Heart right ventricle (tissue), 16 donors: Measurements from ENCODE around the gene TMIGD3. TPM values are rescaled to one million over a fixed set of nuclear protein-coding genes. Genes with fewer than 3 reads are reported as not detected.
"Not testable (repeated sequence)": the region's sequence is repeated elsewhere in the genome, so short reads cannot be mapped to it uniquely, and the experiment has no call there.

Experiments
- ATAC-seq, 8 donors: fragments of 200-7000 bp; cut with Tn5 transposase; one replicate each; pipeline ENCODE4 v1.9.1; 2020; ENCODE audit warnings: mild to moderate bottlenecking in 8 of 8, moderate library complexity in 8 of 8, moderate number of reproducible peaks in 1 of 8
- DNase-seq, 2 donors: peaks; one replicate each; pipeline ENCODE4 v3.0.0-alpha.2; 2020
- H3K27ac ChIP-seq, 10 donors: fragments of 200-600 bp; sonication (generic) in 2 of 10; one replicate each; pipeline versions ENCODE4 v1.5.0 to v1.8.0; 2020 to 2022; ENCODE audit warnings: mild to moderate bottlenecking in 3 of 10
- H3K27me3 ChIP-seq, 7 donors: fragments of 200-600 bp; one replicate each; pipeline ENCODE4 v1.8.0; 2021 to 2022; ENCODE audit warnings: mild to moderate bottlenecking in 2 of 7
- H3K36me3 ChIP-seq, 9 donors: fragments of 200-600 bp; sonication (generic) in 1 of 9; one replicate each; pipeline versions ENCODE4 v1.5.0 to v1.8.0; 2020 to 2022; ENCODE audit warnings: mild to moderate bottlenecking in 2 of 9
- H3K4me1 ChIP-seq, 9 donors: fragments of 200-600 bp; sonication (generic) in 1 of 9; one replicate each; pipeline versions ENCODE4 v1.5.0 to v1.8.0; 2020 to 2022; ENCODE audit warnings: mild to moderate bottlenecking in 4 of 9
- H3K4me3 ChIP-seq, 10 donors: fragments of 200-600 bp; sonication (generic) in 2 of 10; one replicate each; pipeline versions ENCODE4 v1.5.0 to v1.8.0; 2020 to 2022; ENCODE audit warnings: mild to moderate bottlenecking in 7 of 10, moderate library complexity in 2 of 10
- H3K9me3 ChIP-seq, 11 donors: fragments of 200-600 bp in 10 of 11; sonication (generic) in 2 of 11; one replicate each; pipeline versions ENCODE4 v1.5.0 to v1.8.0; 2013 to 2022; ENCODE audit warnings: mild to moderate bottlenecking in 2 of 11, control low read depth in 1 of 11, moderate library complexity in 1 of 11
- CTCF ChIP-seq, 9 donors: fragments of 200-600 bp; sonication (generic) in 2 of 9; IDR thresholded peaks; one replicate each; pipeline versions ENCODE4 v1.5.0 to v1.8.0; 2021 to 2022; ENCODE audit warnings: antibody characterized with exemption in 9 of 9, mild to moderate bottlenecking in 5 of 9, moderate library complexity in 1 of 9
- WGBS, 2 donors: extraction: QIAGEN DNeasy Blood & Tissue Kit; methylation state at CpG; one replicate each; pipeline ENCODE4 v1.1.7; 2013; ENCODE audit warnings: inconsistent platforms in 1 of 2; 5-methylcytosine and 5-hydroxymethylcytosine counted together
- intact Hi-C, 10 donors: fragments of 100-400 bp; cut with DNase I; formaldehyde crosslinking; loops; one replicate each; pipeline versions ENCODE4 v1.11.1 to v1.14.2; 2022
- long read RNA-seq, 3 donors: library from polyadenylated mRNA; unstranded; transcript quantifications; one replicate each; pipeline ENCODE4 v2.0.0, GENCODE V29; 2020 to 2021
- polyA plus RNA-seq, 2 donors: library from polyadenylated mRNA; stranded (reverse); fragments of 200-250 nt; gene quantifications; one replicate each; pipeline ENCODE4 v1.2.3, GENCODE V29; 2013
- total RNA-seq, 10 donors: library from RNA; stranded (reverse); fragmentation: NEBNext Ultra II Directional in 3 of 10; extraction: Animal tissue kit (Norgen Biotek cat#: 25700) in 3 of 10; gene quantifications; one replicate each; pipeline versions ENCODE4 v1.2.1 to v1.2.4, GENCODE V29; 2021 to 2023
- donor health status: Arrhythmogenic right ventricular cardiomyopathy.
- donor health status: ischemic (EF 13 %, LVEDD 7.1; RV severe dilation, severe dysfunction).
- donor health status: healthy with polysubstance abuse.
- donor health status: DM: no; HTN: yes; CAD: no.
- donor health status: DM: no; HTN: no; CAD: no.
- donor health status: ischemic (EF 25% LVEDD 6.9; RV normal size, moderate dysfunction).
- donor health status: ischemic (EF 25% LVEDD 5.7; RV mildly dilated, moderate dysfunction).
- donor health status: healthy.
- donor health status: DM: yes; HTN: yes; CAD: no.
- donor health status: Ischemic cardiomyopathy.
- donor health status: ischemic (EF 35%, LVEDD 5.7; RV mildly dilated, moderate dysfunction).
- donor health status: nonischemic (EF 11% LVEDD 7.7; RV severe dilation, severe dysfunction).
- donor health status: DM: yes; HTN: yes; CAD: no.
- donor health status: PGD.
- donor health status: ischemic (EF 29% LVEDD 5.4; RV normal size, mild dysfunction).
- donor health status: nonischemic (EF 23%, LVEDD 6.1; RV moderate dilation, normal function).

The TMIGD3 gene
- 1 to 10 TPM in 3 of 10 donors, under 1 TPM in 2, not detected in 5; 0.43 to 6.2 (median 1.4) TPM for total RNA-seq
- 1 to 10 TPM in 1 of 2 donors, under 1 TPM in 1; 0.73 to 1.4 TPM for polyA plus RNA-seq
- long read RNA-seq, donor 1 = 0 reads
- long read RNA-seq, donor 2 = 0 reads
- long read RNA-seq, donor 3, partial matches to known transcripts = 0 of 1 reads
- long read RNA-seq, donor 3, other reads (novel, unspliced or antisense) = 1 of 1 reads

GRCh38 chr1:111503585-111504060 is at the start of gene TMIGD3, which contains the start of gene ADORA3:
TMIGD3 (minus strand) TSS chr1:111503633; CDS start chr1:111503354, 279 bp downstream.
ADORA3 (minus strand) TSS chr1:111503633; CDS start chr1:111503354, 279 bp downstream.
- DNase-seq = no peak
- no peak for TF ChIP-seq CTCF (IDR thresholded peaks at IDR 0.05)
- Histone ChIP-seq H3K36me3 (no peaks in the 10 kb centered on the region), H3K27me3 (no peaks in the 10 kb centered on the region), H3K9me3 (no peaks in the 10 kb centered on the region), H3K4me1 (peaks cover 5 to 81% (median 17%) of the 10 kb centered on the region in 9 donors), H3K27ac (peak within 1 kb of the TSS in 4 of 10 donors; percentile 3 to 99 (median 11)), H3K4me3 (peak within 1 kb of the TSS in 1 of 10 donors; percentile 41)
- WGBS, 2 donors = 65 to 69% methylated on average over 4 of the region's 4 CpGs
- intact Hi-C loops = loop anchor here in 1 of 10 donors (10.0 kb wide), 1 partner anchor 251 kb away; the partner anchor contains the start of gene DDX20
- no peak for ATAC-seq

- WGBS, 2 donors = 86 to 87% methylated on average over 3 of the region's 3 CpGs
- H3K4me3 ChIP-seq = no peak overlapping the region
- no peak overlapping the region for H3K27ac ChIP-seq
- H3K27me3 ChIP-seq = no peaks in the 10 kb centered on the region
- intact Hi-C loops = no loop called here
- DNase-seq = no peak
- no peak for ATAC-seq
- H3K9me3 ChIP-seq = no peaks in the 10 kb centered on the region
- no peak for TF ChIP-seq CTCF (IDR thresholded peaks at IDR 0.05)
- no peaks in the 10 kb centered on the region for H3K4me1 ChIP-seq
- no peaks in the 10 kb centered on the region for H3K36me3 ChIP-seq
These were observed 49.8 kb upstream of the TMIGD3 start for GRCh38 chr1:111553196-111553595.

GRCh38 chr1:111552587-111552986 is 49.2 kb upstream of the TMIGD3 start:
- no peak for ATAC-seq
- H3K27ac ChIP-seq = no peak overlapping the region
- H3K36me3 ChIP-seq = no peaks in the 10 kb centered on the region
- no peak for DNase-seq
- H3K9me3 ChIP-seq = no peaks in the 10 kb centered on the region
- intact Hi-C loops = no loop called here
- H3K27me3 ChIP-seq = no peaks in the 10 kb centered on the region
- H3K4me3 ChIP-seq = no peak overlapping the region
- H3K4me1 ChIP-seq = no peaks in the 10 kb centered on the region
- TF ChIP-seq CTCF (IDR thresholded peaks at IDR 0.05) = no peak

GRCh38 chr1:111551623-111552411 is 48.4 kb upstream of the TMIGD3 start:
- WGBS, 2 donors = 71 to 81% methylated on average over 8 of the region's 8 CpGs
- Histone ChIP-seq H3K9me3 (no peaks in the 10 kb centered on the region), H3K27ac (no peak overlapping the region), H3K36me3 (no peaks in the 10 kb centered on the region), H3K4me1 (no peaks in the 10 kb centered on the region), H3K27me3 (no peaks in the 10 kb centered on the region), H3K4me3 (no peak overlapping the region)
- no peak for ATAC-seq
- TF ChIP-seq CTCF (IDR thresholded peaks at IDR 0.05) = no peak
- DNase-seq = no peak
- intact Hi-C loops = no loop called here

GRCh38 chr1:111547786-111548185 is 44.4 kb upstream of the TMIGD3 start:
- H3K4me1 ChIP-seq, H3K4me3 ChIP-seq, H3K9me3 ChIP-seq, intact Hi-C loops, DNase-seq, H3K36me3 ChIP-seq, H3K27me3 ChIP-seq, ATAC-seq, H3K27ac ChIP-seq: not testable (repeated sequence)
- 86 to 95% methylated on average over 1 of the region's 1 CpG for WGBS, 2 donors
